ENCODE measurements around the gene MYLK4.

MYLK4 gene

GRCh38 chr6:2624177-2624576 lies 126.5 kb downstream of the MYLK4 start:
- no peak for DNase-seq

GRCh38 chr6:2623295-2623694 lies 127.4 kb downstream of the MYLK4 start:
- no peak for DNase-seq

GRCh38 chr6:2622671-2623070 lies 128.1 kb downstream of the MYLK4 start:
- DNase-seq, result no peak

GRCh38 chr6:2619651-2620050 lies 131.1 kb downstream of the MYLK4 start:
- DNase-seq, result no peak

- no peak for DNase-seq
Observed at GRCh38 chr6:2617729-2618128, 133.0 kb downstream of the MYLK4 start.

GRCh38 chr6:2616811-2617210 lies 133.9 kb downstream of the MYLK4 start:
- no peak for DNase-seq

- DNase-seq, result no peak
Observed at GRCh38 chr6:2615251-2615650, 135.5 kb downstream of the MYLK4 start.

- DNase-seq, result no peak
Observed at GRCh38 chr6:2614846-2615245, 135.9 kb downstream of the MYLK4 start.

- no peak for DNase-seq
Observed at GRCh38 chr6:2614155-2614554, 136.6 kb downstream of the MYLK4 start.

Data from NCI-H774 (cell line).